Panc1 (cell line): ENCODE data around the gene SNTA1. TPM values are rescaled to one million over a fixed set of nuclear protein-coding genes. Genes with fewer than 3 reads are reported as not detected.

Experiments used
- ATAC-seq: fragments of 200-7000 bp; cut with Tn5 transposase; 2 replicates; pipeline ENCODE4 v1.9.1; 2020; ENCODE audit warnings: mild to moderate bottlenecking, moderate library complexity
- BruUV-seq: library from RNA; stranded (reverse); fragments of 400-500 nt; replicated peaks from 2 replicates; lab custom pipeline; 2021; lab: Mats Ljungman, UMichigan
- CTCF ChIA-PET: fragments of 300-600 bp; sonication (Branson Sonifier 250); formaldehyde crosslinking; loops from one replicate; lab custom pipeline; 2022; ENCODE audit warnings: antibody characterized with exemption; lab: Charles Lee
- POLR2A ChIA-PET: fragments of 300-600 bp; sonication (Branson Sonifier 250); formaldehyde crosslinking; loops from one replicate; lab custom pipeline; 2022; ENCODE audit warnings: antibody characterized with exemption; lab: Charles Lee
- DNase-seq: peaks from one replicate; pipeline ENCODE4 v3.0.0-alpha.2; 2010; ENCODE audit warnings: low read depth, low spot score
- H3K27ac ChIP-seq: 2 replicates; pipeline ENCODE4 v1.5.1; 2011; ENCODE audit warnings: mild to moderate bottlenecking, low read length, inconsistent platforms
- H3K27me3 ChIP-seq: fragments of 200-500 bp; sonication (Bioruptor generic); 2 replicates; pipeline ENCODE4 v1.6.0; 2014; ENCODE audit warnings: low read length, inconsistent platforms; ENCODE audit not compliant: control insufficient read depth, insufficient read depth
- H3K36me3 ChIP-seq: fragments of 200-500 bp; sonication (Bioruptor generic); 2 replicates; pipeline ENCODE4 v1.5.1; 2014; ENCODE audit warnings: inconsistent platforms, mild to moderate bottlenecking, low read length, moderate library complexity; ENCODE audit not compliant: control insufficient read depth, insufficient read depth
- H3K4me1 ChIP-seq: 2 replicates; pipeline ENCODE4 v1.5.1; 2011; ENCODE audit warnings: inconsistent platforms, mild to moderate bottlenecking, low read length, moderate library complexity; ENCODE audit not compliant: control insufficient read depth, insufficient read depth
- H3K4me3 ChIP-seq, 2 experiments: 2 replicates each; pipeline ENCODE4 v1.5.1; 2011 to 2012; ENCODE audit warnings: low read depth in 2 of 2, low read length in 2 of 2, mild to moderate bottlenecking in 2 of 2, inconsistent platforms in 1 of 2, moderate library complexity in 1 of 2
- H3K9me3 ChIP-seq: fragments of 200-500 bp; sonication (Bioruptor generic); 2 replicates; pipeline ENCODE4 v1.5.1; 2014; ENCODE audit warnings: low read depth, mild to moderate bottlenecking, inconsistent platforms, low read length, moderate library complexity; ENCODE audit not compliant: control insufficient read depth, insufficient read depth
- CTCF ChIP-seq: fragments of 450-650 bp; IDR thresholded peaks from 2 replicates; pipeline ENCODE4 v1.5.1; 2017; ENCODE audit warnings: mild to moderate bottlenecking
- POLR2AphosphoS5 ChIP-seq: IDR thresholded peaks from 2 replicates; pipeline ENCODE4 v1.6.1; 2012; ENCODE audit warnings: mild to moderate bottlenecking, low read depth, low read length, moderate library complexity
- REST ChIP-seq, 2 experiments: IDR thresholded peaks; 2 replicates each; pipeline ENCODE4 v1.6.1; 2011 to 2012; ENCODE audit warnings: low read depth in 2 of 2, control low read depth in 1 of 2, low read length in 1 of 2, mild to moderate bottlenecking in 1 of 2, moderate library complexity in 1 of 2; ENCODE audit not compliant: insufficient read depth in 1 of 2
- SIN3A ChIP-seq: IDR thresholded peaks from 2 replicates; pipeline ENCODE4 v1.6.1; 2012; ENCODE audit warnings: low read depth, mild to moderate bottlenecking, low read length, moderate library complexity, borderline replicate concordance; ENCODE audit not compliant: insufficient read depth
- TCF7L2 ChIP-seq: IDR thresholded peaks from 2 replicates; pipeline ENCODE4 v1.6.1; 2011; ENCODE audit warnings: mild to moderate bottlenecking, low read depth, low read length, inconsistent platforms
- in situ Hi-C: cut with HindIII; loops from 2 replicates; pipeline ENCODE4 v1.10.0; 2016; ENCODE audit warnings: low sequenced_read_pairs, low pct_unique_long_range_greater_than_20kb
- intact Hi-C: fragments of 100-400 bp; cut with micrococcal nuclease; formaldehyde crosslinking; loops from one replicate; pipeline ENCODE4 v1.10.0; 2022; ENCODE audit not compliant: unreplicated experiment
- total RNA-seq: library from RNA; stranded (reverse); gene quantifications from one replicate; pipeline ENCODE4 v1.2.1, GENCODE V29; 2021; ENCODE audit not compliant: unreplicated experiment

SNTA1 gene
- total RNA-seq, 1 experiment from 2014 or later: 12.0 TPM

- intact Hi-C loops (no loop called here), in situ Hi-C loops (no loop called here)
- ChIA-PET POLR2A (no interaction called here), CTCF (no interaction called here)
- DNase-seq (no peak), ATAC-seq (no peak)
- no peaks in the 10 kb centered on the region for H3K27me3 ChIP-seq
- H3K27ac ChIP-seq: no peak overlapping the region
- H3K4me1 ChIP-seq: peaks cover 20% of the 10 kb centered on the region
- H3K4me3 ChIP-seq: no peak overlapping the region
- peaks cover 11% of the 10 kb centered on the region; the same call in 1 of the 2 replicates for H3K36me3 ChIP-seq
- no peak for TF ChIP-seq CTCF
- TF ChIP-seq REST (IDR thresholded peaks at IDR 0.05; ENCODE audit: insufficient read depth in 1 of 2, low read depth in 2 of 2, low read length in 1 of 2): no peak
- no peak for TF ChIP-seq TCF7L2
- TF ChIP-seq SIN3A: no peak
- TF ChIP-seq POLR2AphosphoS5: no peak
- H3K9me3 ChIP-seq: no peaks in the 10 kb centered on the region
- no TSS peak for BruUV-seq
Measured at GRCh38 chr20:33370291-33370690, 73.3 kb downstream of the SNTA1 start.

GRCh38 chr20:33362898-33363297 is 80.7 kb downstream of the SNTA1 start:
- CTCF ChIA-PET: no interaction called here
- POLR2A ChIA-PET: no interaction called here
- no peak for TF ChIP-seq REST (IDR thresholded peaks at IDR 0.05; ENCODE audit: insufficient read depth in 1 of 2, low read depth in 2 of 2, low read length in 1 of 2)
- no peak for TF ChIP-seq TCF7L2
- TF ChIP-seq POLR2AphosphoS5: no peak
- no peak for TF ChIP-seq CTCF
- TF ChIP-seq SIN3A: no peak
- Histone ChIP-seq H3K9me3 (no peaks in the 10 kb centered on the region), H3K4me1 (no peaks in the 10 kb centered on the region), H3K4me3 (no peak overlapping the region), H3K27me3 (no peaks in the 10 kb centered on the region), H3K36me3 (peaks cover 15% of the 10 kb centered on the region; the same call in 1 of the 2 replicates), H3K27ac (no peak overlapping the region)
- DNase-seq (no peak), ATAC-seq (no peak)
- no TSS peak for BruUV-seq
- in situ Hi-C loops (no loop called here), intact Hi-C loops (no loop called here)
